C4-2B (cell line): ENCODE measurements around the gene SUN5.
"Not testable (repeated sequence)": the region's sequence is repeated elsewhere in the genome, so short reads cannot be mapped to it uniquely, and the experiment has no call there.

Experiments
- ZFX ChIP-seq: fragments of 450-650 bp; IDR thresholded peaks from 2 replicates; pipeline ENCODE4 v1.6.1; 2017
- TF ChIP-seq, protein P1 (sequence below): fragments of 450-650 bp; conservative IDR thresholded peaks from 2 replicates; pipeline ENCODE4 v1.5.1; 2017; ENCODE audit warnings: mild to moderate bottlenecking

DNA sequence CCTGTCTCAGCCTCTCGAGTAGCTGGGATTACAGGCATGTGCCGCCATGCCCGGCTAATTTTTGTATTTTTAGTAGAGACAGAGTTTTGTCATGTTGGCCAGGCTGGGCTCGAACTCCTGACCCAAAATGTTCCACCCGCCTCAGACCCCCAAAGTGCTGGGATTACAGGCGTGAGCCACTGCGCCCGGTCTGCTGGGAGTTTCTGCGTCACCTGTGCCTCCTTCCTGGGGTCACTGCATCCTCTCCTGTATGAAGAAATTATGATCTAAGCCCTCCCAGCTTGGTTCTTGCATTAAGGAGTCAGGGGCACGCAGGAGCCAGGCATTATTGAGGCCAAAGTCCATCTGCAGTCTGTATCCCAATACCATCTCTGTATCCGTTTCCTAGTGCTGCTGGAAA lies 41.6 kb downstream of the SUN5 start:
- TF ChIP-seq, protein P1, sequence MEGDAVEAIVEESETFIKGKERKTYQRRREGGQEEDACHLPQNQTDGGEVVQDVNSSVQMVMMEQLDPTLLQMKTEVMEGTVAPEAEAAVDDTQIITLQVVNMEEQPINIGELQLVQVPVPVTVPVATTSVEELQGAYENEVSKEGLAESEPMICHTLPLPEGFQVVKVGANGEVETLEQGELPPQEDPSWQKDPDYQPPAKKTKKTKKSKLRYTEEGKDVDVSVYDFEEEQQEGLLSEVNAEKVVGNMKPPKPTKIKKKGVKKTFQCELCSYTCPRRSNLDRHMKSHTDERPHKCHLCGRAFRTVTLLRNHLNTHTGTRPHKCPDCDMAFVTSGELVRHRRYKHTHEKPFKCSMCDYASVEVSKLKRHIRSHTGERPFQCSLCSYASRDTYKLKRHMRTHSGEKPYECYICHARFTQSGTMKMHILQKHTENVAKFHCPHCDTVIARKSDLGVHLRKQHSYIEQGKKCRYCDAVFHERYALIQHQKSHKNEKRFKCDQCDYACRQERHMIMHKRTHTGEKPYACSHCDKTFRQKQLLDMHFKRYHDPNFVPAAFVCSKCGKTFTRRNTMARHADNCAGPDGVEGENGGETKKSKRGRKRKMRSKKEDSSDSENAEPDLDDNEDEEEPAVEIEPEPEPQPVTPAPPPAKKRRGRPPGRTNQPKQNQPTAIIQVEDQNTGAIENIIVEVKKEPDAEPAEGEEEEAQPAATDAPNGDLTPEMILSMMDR, result not testable (repeated sequence)
- TF ChIP-seq ZFX, result not testable (repeated sequence)
